GM10266 (cell line): Measurements from ENCODE around the gene POFUT2.

Source experiments
- DNase-seq: peaks from one replicate; pipeline ENCODE4 v3.0.0; 2012; ENCODE audit errors: extremely low spot score
- CTCF ChIP-seq: IDR thresholded peaks from 2 replicates; pipeline ENCODE4 v1.5.1; 2012; ENCODE audit warnings: mild to moderate bottlenecking, low read depth; ENCODE audit not compliant: control insufficient read depth, insufficient read depth; ENCODE audit errors: missing control alignments

Gene POFUT2

GRCh38 chr21:45302082-45303061 is 14.7 kb upstream of the POFUT2 start:
- no peak for DNase-seq
- no peak for TF ChIP-seq CTCF

- no peak for DNase-seq
- no peak for TF ChIP-seq CTCF
These were observed 13.9 kb upstream of the POFUT2 start for GRCh38 chr21:45301521-45302081.

- no peak for DNase-seq
- TF ChIP-seq CTCF: no peak
These were observed 13.3 kb upstream of the POFUT2 start for GRCh38 chr21:45300786-45301520.

- DNase-seq: no peak
- no peak for TF ChIP-seq CTCF
These were observed 12.4 kb upstream of the POFUT2 start for GRCh38 chr21:45299864-45300785.

- no peak for DNase-seq
- TF ChIP-seq CTCF: no peak
These were observed 11.6 kb upstream of the POFUT2 start for GRCh38 chr21:45299026-45299863.

GRCh38 chr21:45297869-45298268 is 10.2 kb upstream of the POFUT2 start:
- DNase-seq: no peak
- no peak for TF ChIP-seq CTCF
